Pancreas (tissue), 10 donors: Measurements from ENCODE around the gene CNGA3. TPM values are rescaled to one million over a fixed set of nuclear protein-coding genes. Genes with fewer than 3 reads are reported as not detected.
A peak's percentile ranks its signal among the peaks of the same experiment; 100 is the strongest.

Experiments
- ATAC-seq, 4 donors: fragments of 200-7000 bp; cut with Tn5 transposase; one replicate each; pipeline versions ENCODE4 v1.8.0 to v1.9.1; 2020; ENCODE audit warnings: mild to moderate bottlenecking in 4 of 4, moderate library complexity in 4 of 4
- DNase-seq, 6 donors: peaks; one replicate each; pipeline ENCODE4 v3.0.0-alpha.2; 2020
- FAIRE-seq: peaks from 2 replicates; lab custom pipeline; 2012; peaks lifted over from hg19 to GRCh38; lab: Jason Lieb, UNC
- H3K27ac ChIP-seq, 4 donors: fragments of 200-600 bp; sonication (generic); 1 replicate in 3 of 4; 2 replicates in 1 of 4; pipeline versions ENCODE4 v1.5.0 to v1.8.0; 2020
- H3K27me3 ChIP-seq, 4 donors: fragments of 200-600 bp; one replicate each; pipeline ENCODE4 v1.8.0; 2021
- H3K36me3 ChIP-seq, 3 donors: fragments of 200-600 bp; sonication (generic) in 1 of 3; one replicate each; pipeline versions ENCODE4 v1.5.0 to v1.8.0; 2020 to 2021
- H3K4me1 ChIP-seq, 3 donors: fragments of 200-600 bp; one replicate each; pipeline ENCODE4 v1.8.0; 2021
- H3K4me3 ChIP-seq, 4 donors: fragments of 200-600 bp; sonication (generic) in 2 of 4; one replicate each; pipeline versions ENCODE4 v1.5.0 to v1.8.0; 2020 to 2021
- H3K9me3 ChIP-seq, 4 donors: fragments of 200-600 bp; one replicate each; pipeline ENCODE4 v1.8.0; 2021
- WGBS, 2 donors: extraction: QIAGEN DNeasy Blood & Tissue Kit; methylation state at CpG; one replicate each; pipeline ENCODE4 v1.1.7; 2013; 5-methylcytosine and 5-hydroxymethylcytosine counted together
- intact Hi-C, 3 donors: fragments of 100-400 bp; cut with DNase I; formaldehyde crosslinking; loops; one replicate each; pipeline versions ENCODE4 v1.11.1 to v1.14.2; 2022
- polyA plus RNA-seq, 2 donors: library from polyadenylated mRNA; stranded (reverse); fragments of 200-250 nt; gene quantifications; one replicate each; pipeline ENCODE4 v1.2.3, GENCODE V29; 2013
- total RNA-seq, 6 donors: library from RNA; stranded (reverse); fragmentation: NEBNext Ultra II Directional in 4 of 6; extraction: Animal tissue kit (Norgen Biotek cat#: 25700) in 4 of 6; gene quantifications; one replicate each; pipeline versions ENCODE4 v1.2.1 to v1.2.4, GENCODE V29; 2021 to 2023
- TF ChIP-seq, protein P1 (sequence below), 4 donors: fragments of 200-600 bp; sonication (generic) in 3 of 4; IDR thresholded peaks; one replicate each; pipeline versions ENCODE4 v1.5.0 to v1.8.0; 2021; ENCODE audit warnings: antibody characterized with exemption in 4 of 4
- donor health status: healthy with polysubstance abuse.
- donor health status: DM: no; HTN: no; CAD: no; lungs with moderate emphysema.
- donor health status: DM: no; HTN: no; CAD: no.
- donor health status: control.
- donor health status: control.
- donor health status: Bipolar disorder and iron deficiency.
- donor health status: DM: yes; HTN: yes; CAD: no.
- donor health status: DM: no; HTN: no; CAD: no.
- donor health status: DM: no; HTN: no; CAD: no.
- donor health status: DM: yes; HTN: yes; CAD: no.

CNGA3 gene
- total and polyA plus RNA-seq, 8 donors: 0.09 to 1.5 (median 0.28) TPM

GRCh38 chr2:98445177-98445682 is 99.0 kb downstream of the CNGA3 start:
- ATAC-seq (peak; percentile 39 to 66 (median 62)), DNase-seq (peak in 1 of 6 donors; percentile 74), FAIRE-seq (no peak)
- Histone ChIP-seq H3K27ac (peak overlapping the region in 3 of 4 donors; percentile 22 to 69 (median 39)), H3K4me3 (peak overlapping the region; percentile 49 to 78 (median 64)), H3K4me1 (peaks cover 0 to 7% (median 7%) of the 10 kb centered on the region in 3 donors), H3K27me3 (no peaks in the 10 kb centered on the region), H3K9me3 (no peaks in the 10 kb centered on the region), H3K36me3 (no peaks in the 10 kb centered on the region)
- TF ChIP-seq, protein P1, sequence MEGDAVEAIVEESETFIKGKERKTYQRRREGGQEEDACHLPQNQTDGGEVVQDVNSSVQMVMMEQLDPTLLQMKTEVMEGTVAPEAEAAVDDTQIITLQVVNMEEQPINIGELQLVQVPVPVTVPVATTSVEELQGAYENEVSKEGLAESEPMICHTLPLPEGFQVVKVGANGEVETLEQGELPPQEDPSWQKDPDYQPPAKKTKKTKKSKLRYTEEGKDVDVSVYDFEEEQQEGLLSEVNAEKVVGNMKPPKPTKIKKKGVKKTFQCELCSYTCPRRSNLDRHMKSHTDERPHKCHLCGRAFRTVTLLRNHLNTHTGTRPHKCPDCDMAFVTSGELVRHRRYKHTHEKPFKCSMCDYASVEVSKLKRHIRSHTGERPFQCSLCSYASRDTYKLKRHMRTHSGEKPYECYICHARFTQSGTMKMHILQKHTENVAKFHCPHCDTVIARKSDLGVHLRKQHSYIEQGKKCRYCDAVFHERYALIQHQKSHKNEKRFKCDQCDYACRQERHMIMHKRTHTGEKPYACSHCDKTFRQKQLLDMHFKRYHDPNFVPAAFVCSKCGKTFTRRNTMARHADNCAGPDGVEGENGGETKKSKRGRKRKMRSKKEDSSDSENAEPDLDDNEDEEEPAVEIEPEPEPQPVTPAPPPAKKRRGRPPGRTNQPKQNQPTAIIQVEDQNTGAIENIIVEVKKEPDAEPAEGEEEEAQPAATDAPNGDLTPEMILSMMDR (IDR thresholded peaks at IDR 0.05): no peak
- intact Hi-C loops: no loop called here
- 0 to 1% methylated on average over 29 to 34 of the region's 34 CpGs for WGBS, 2 donors

DNA sequence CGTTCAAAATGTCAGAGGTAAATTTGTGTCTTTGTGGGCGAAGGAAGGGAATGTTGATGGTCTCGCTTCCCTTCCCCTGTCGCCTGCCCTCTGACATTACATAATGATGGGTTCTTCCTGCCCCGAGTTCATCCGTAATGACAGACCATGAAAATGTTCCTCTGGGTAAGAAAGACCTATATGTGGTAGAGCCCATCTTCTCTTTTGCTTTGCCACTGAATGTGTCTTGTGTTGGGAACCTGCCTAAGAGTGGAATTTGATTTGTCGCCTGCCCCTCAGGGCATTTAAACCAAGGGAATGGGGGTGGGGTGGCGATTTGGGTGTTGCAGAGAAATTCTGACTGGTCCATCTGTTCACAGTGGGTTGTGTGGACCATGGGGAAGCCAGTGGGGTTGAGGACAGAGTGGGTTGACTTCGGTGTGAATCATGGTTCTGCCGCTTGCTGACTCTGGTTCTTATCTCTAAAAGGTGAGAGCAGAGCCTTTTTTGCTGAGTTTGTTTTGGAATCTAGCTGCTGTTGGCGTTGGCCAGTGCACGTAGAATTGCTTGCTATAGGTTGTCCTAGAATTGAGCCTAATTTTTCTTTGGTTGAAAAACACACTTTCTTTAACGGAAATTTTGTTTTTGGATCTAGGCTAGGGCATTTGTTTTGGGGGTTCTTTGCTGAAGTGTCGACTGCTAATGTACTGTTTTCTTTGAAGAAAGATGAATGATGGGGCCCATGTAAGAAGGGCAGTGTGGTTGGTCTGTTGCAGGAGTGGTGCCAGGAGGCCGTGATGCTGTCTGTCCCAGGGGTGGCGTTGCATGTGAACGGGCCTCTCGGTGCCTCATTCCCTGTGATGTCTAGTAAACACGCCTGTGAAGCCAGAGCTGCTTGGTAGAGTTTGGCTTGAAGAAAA is 99.7 kb downstream of the CNGA3 start:
- Histone ChIP-seq H3K4me3 (peak overlapping the region in 3 of 4 donors; percentile 61 to 78 (median 66)), H3K27ac (peak overlapping the region in 2 of 4 donors; percentile 39 to 69), H3K4me1 (peaks cover 0 to 7% (median 7%) of the 10 kb centered on the region in 3 donors), H3K9me3 (no peaks in the 10 kb centered on the region), H3K36me3 (no peaks in the 10 kb centered on the region), H3K27me3 (no peaks in the 10 kb centered on the region)
- TF ChIP-seq, protein P1 (IDR thresholded peaks at IDR 0.05): no peak
- ATAC-seq (peak; percentile 11 to 51 (median 18)), DNase-seq (no peak), FAIRE-seq (no peak)
- intact Hi-C loops: no loop called here
- 39 to 43% methylated on average over 19 of the region's 19 CpGs for WGBS, 2 donors

DNA sequence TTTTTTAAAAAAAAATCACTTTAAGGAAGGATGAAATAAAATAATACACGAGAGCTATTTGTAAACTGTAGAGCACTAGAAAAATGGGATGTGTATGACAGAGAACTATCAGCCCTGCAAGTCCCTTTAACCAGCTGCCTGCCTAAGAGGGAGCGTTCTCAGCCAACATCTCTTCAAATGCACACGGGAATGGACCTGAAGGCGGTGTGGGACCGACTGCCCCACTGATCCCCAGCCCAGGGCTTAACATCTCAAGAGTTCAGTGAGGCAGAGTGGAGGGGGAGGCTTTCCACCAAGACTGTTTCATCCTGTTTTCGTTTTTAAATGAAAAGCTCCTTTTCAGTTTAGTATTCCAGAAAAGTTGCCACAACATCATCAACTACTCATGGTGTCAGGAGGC is 100.6 kb downstream of the CNGA3 start:
- H3K4me1 ChIP-seq: peaks cover 0 to 7% (median 7%) of the 10 kb centered on the region in 3 donors
- H3K27ac ChIP-seq: no peak overlapping the region
- no peak for DNase-seq
- FAIRE-seq: no peak
- H3K9me3 ChIP-seq: no peaks in the 10 kb centered on the region
- TF ChIP-seq, protein P1 (IDR thresholded peaks at IDR 0.05): no peak
- intact Hi-C loops: no loop called here
- ATAC-seq: no peak
- WGBS, 2 donors: 80 to 86% methylated on average over 6 of the region's 6 CpGs
- H3K4me3 ChIP-seq: no peak overlapping the region
- H3K27me3 ChIP-seq: no peaks in the 10 kb centered on the region
- no peaks in the 10 kb centered on the region for H3K36me3 ChIP-seq

Other genes starting within 250 kb of the CNGA3 start
- 10 to 100 TPM in 1 of 6 donors, 1 to 10 TPM in 5; 6.1 to 13.4 (median 7.7) TPM for gene INPP4A, start 98.4 kb downstream of the CNGA3 start, total RNA-seq
- 1 to 10 TPM; 4.0 to 4.9 TPM for gene INPP4A, start 98.4 kb downstream of the CNGA3 start, polyA plus RNA-seq